Skeletal muscle cell (primary cell): Measurements from ENCODE around the gene EIF4B.

Experiments
- DNase-seq: peaks from one replicate; pipeline ENCODE4 v3.0.0-alpha.2; 2010; ENCODE audit warnings: low read depth
- H3K4me3 ChIP-seq: 2 replicates; pipeline ENCODE4 v1.5.1; 2011; ENCODE audit warnings: low read depth, mild to moderate bottlenecking, control low read depth, low read length, moderate library complexity

Gene EIF4B

GRCh38 chr12:53055471-53056266, 49.4 kb downstream of the EIF4B start:
- no peak overlapping the region for H3K4me3 ChIP-seq
- no peak for DNase-seq

DNA sequence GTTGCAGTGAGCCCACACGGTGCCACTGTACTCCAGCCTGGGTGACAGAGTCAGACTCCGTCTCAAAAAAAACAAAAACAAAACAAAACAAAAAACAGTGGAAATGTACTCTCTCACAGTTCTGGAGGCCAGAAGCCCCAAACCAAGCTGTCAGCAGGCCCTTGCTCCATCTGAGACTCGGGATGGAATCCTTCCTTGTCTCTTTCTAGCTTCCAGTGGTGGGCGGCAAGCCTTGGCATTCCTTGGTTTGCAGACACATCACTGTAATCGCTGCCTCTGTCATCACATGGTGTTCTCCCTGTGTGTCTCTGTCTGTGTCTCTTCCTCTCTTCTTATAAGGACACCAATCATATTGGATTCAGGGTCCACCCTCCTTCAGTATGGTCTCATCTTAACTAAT, 50.0 kb downstream of the EIF4B start:
- H3K4me3 ChIP-seq = no peak overlapping the region
- no peak for DNase-seq

DNA sequence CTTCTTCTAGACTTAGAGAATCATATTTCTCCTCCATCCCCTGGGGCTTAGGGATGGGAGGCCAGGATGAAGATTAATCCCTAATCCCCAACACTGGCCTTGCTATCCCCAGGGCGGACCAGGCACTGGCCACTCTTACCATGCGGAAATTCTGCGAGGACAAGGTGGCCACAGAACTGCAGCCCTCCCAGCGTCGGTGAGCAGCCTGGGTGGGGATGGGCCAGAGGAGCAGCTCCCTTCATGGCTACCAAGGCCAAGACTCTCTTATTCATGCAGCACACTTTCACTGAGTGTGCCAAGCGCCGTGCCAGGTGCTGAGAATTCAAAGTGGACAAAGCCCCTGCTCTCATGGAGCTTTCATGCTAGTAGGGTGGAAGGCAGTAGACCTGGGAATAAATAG, 50.6 kb downstream of the EIF4B start:
- DNase-seq = no peak
- H3K4me3 ChIP-seq = no peak overlapping the region

DNA sequence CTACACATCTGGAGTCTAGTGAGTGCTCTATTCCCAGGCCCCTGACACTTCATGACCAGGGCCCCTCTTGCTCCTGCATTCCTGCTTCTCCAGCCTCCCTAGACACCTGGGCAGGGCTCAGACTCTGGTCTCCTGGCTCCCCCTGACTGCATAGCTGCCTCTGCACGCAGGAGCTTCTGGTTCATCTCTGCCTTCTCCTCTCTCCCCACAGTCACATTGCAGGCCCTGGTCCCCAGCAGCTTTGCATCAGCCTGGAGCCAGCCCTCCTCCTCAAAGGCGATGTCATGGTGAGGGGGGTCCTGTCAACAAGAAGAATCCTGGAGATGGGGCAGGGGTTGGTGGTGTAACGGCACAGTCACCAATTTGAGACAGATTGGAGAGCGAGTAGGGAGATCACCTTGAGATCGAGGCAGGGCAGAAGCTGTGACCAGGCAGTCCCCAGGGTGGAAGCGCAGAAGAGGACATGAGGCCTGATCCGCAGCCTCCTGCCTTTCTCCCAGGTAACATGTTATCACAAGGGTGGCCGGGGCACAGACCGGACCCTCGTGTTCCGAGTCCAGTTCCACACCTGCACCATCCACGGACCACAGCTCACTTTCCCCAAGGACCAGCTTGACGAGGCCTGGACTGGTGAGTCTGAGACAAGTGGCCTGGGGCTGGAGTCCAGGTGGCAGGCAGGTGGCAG, 51.7 kb downstream of the EIF4B start:
- DNase-seq = no peak
- H3K4me3 ChIP-seq = no peak overlapping the region

DNA sequence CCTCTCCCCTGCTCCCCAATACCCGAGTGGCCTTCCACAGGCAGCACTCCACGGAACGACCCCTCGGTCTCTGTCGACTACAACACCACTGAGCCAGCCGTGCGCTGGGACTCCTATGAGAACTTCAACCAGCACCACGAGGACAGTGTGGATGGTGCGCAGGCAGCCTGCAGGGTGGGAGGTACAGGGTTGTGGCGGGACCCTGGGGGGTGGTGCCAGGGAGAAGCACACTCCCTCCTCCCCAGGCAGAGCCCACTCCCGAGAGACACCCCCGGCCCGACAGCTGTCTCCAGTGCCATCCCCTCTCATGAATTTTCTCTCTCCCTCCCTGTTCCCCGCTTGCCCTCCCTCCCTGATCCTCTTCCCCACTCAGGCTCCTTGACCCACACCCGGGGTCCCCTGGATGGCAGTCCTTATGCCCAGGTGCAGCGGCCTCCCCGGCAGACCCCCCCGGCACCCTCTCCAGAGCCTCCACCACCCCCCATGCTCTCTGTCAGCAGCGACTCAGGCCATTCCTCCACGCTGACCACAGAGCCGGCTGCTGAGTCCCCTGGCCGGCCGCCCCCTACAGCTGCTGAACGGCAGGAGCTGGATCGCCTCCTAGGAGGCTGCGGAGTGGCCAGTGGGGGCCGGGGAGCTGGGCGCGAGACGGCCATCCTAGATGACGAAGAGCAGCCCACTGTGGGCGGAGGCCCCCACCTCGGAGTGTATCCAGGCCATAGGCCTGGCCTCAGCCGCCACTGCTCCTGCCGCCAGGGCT, 52.6 kb downstream of the EIF4B start:
- no peak for DNase-seq
- H3K4me3 ChIP-seq = no peak overlapping the region

GRCh38 chr12:53059434-53060063, 53.3 kb downstream of the EIF4B start:
- H3K4me3 ChIP-seq = no peak overlapping the region
- DNase-seq = no peak

DNA sequence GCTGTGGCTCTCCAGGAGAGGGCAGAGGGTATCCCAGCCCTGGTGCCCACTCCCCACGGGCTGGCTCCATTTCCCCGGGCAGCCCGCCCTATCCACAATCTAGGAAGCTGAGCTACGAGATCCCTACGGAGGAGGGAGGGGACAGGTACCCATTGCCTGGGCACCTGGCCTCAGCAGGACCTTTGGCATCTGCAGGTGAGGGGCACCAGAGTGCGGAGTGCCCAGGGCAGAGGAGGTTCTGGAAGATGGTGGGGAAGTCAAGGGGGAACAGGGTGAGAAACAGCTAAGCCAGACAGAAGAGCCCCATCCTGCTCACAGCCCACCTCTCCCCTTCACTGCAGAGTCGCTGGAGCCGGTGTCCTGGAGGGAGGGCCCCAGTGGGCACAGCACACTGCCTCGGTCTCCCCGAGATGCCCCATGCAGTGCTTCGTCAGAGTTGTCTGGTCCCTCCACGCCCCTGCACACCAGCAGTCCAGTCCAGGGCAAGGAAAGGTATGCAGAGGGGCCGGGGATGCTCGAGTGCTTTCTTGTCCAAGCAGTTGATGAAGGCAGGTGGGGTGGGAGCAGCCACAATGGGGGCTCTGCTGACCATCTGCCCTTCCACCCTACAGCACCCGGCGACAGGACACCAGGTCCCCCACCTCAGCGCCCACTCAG, 53.9 kb downstream of the EIF4B start:
- DNase-seq = no peak
- H3K4me3 ChIP-seq = no peak overlapping the region

DNA sequence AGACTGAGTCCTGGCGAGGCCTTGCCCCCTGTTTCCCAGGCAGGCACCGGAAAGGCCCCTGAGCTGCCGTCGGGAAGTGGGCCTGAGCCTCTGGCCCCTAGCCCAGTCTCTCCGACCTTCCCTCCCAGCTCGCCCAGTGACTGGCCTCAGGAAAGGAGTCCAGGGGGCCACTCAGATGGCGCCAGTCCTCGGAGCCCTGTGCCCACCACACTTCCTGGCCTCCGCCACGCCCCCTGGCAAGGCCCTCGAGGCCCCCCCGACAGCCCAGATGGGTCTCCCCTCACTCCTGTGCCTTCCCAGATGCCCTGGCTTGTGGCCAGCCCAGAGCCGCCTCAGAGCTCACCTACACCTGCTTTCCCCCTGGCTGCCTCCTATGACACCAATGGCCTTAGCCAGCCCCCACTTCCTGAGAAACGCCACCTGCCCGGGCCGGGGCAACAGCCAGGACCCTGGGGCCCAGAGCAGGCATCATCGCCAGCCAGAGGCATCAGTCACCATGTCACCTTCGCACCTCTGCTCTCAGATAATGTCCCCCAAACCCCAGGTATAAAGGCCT, 54.5 kb downstream of the EIF4B start:
- H3K4me3 ChIP-seq = no peak overlapping the region
- no peak for DNase-seq

GRCh38 chr12:53061404-53062010, 55.3 kb downstream of the EIF4B start:
- H3K4me3 ChIP-seq = no peak overlapping the region
- no peak for DNase-seq

- no peak overlapping the region for H3K4me3 ChIP-seq
- DNase-seq = no peak
These were observed 56.0 kb downstream of the EIF4B start for GRCh38 chr12:53062011-53062961.

GRCh38 chr12:53062977-53063707, 56.9 kb downstream of the EIF4B start:
- no peak for DNase-seq
- H3K4me3 ChIP-seq = no peak overlapping the region

- no peak overlapping the region for H3K4me3 ChIP-seq
- peak; percentile 91 for DNase-seq
These were observed 57.7 kb downstream of the EIF4B start for GRCh38 chr12:53063708-53064612.

DNA sequence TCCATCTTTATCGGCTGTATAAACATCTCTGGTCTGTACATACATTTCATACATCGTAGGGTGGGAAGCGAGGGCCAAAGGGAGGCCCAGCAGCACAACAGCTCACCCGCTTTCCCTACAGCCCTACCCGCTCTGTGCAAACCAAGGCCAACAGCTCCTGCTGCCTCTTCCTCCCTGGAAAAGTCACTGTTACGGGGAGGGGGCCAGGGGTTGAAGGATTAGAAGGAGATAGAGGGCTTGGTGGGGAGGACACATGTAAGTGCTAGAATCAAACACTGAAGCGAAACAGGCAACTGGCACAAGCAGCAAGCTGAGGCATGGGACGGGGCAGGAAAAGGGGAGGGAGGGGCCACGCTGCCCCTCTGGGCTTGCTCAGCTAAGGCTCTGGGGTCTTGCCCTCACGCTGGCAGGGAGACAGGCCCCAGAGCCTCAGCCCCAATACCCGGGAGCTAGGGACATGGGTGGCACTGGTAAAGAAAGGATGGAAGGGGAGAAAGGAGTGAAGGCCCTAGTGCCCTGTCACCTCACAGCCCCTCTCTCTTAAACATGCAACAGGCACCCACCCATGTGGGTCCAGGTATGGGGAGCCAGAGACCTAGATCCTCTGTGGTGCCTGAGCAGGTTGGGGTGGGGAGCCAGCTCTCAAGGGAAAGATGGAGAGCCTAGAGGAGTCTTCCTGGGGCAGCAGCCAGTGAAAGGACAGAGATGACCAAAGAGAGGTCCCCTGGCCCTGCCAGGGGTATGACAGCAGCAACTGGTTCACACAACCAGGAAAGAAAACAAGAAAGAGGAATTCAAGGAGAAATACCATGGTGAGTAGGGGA, 58.6 kb downstream of the EIF4B start:
- no peak for DNase-seq

GRCh38 chr12:53065470-53065869, 59.2 kb downstream of the EIF4B start:
- H3K4me3 ChIP-seq = no peak overlapping the region
- DNase-seq = no peak

More for the DNA sequence above, 58.6 kb downstream of the EIF4B start:
- no peak overlapping the region for H3K4me3 ChIP-seq
